Measurements from ENCODE around the gene KIF6.

DNA sequence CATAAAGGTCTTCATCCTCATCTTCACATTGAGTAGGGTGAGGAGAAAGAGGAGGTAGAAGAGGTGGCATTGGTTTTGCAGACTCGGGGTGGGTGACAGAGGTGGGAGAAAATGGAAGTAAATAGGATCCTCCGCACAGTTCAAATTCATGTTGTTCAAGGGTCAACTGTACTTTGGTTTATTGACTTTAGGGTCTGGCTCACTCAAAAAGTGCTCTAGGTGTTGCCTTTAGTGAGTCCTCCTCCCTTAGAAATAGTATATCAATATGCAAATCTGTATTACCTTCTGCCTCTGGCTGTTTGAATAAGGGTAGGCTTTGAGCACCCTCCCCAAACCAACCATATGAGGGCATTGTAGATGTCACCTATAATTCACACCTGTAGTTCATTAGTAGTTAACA, 54.7 kb downstream of the KIF6 start:
- TF ChIP-seq, protein P1, sequence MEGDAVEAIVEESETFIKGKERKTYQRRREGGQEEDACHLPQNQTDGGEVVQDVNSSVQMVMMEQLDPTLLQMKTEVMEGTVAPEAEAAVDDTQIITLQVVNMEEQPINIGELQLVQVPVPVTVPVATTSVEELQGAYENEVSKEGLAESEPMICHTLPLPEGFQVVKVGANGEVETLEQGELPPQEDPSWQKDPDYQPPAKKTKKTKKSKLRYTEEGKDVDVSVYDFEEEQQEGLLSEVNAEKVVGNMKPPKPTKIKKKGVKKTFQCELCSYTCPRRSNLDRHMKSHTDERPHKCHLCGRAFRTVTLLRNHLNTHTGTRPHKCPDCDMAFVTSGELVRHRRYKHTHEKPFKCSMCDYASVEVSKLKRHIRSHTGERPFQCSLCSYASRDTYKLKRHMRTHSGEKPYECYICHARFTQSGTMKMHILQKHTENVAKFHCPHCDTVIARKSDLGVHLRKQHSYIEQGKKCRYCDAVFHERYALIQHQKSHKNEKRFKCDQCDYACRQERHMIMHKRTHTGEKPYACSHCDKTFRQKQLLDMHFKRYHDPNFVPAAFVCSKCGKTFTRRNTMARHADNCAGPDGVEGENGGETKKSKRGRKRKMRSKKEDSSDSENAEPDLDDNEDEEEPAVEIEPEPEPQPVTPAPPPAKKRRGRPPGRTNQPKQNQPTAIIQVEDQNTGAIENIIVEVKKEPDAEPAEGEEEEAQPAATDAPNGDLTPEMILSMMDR (IDR thresholded peaks at IDR 0.05), result no peak
- TF ChIP-seq POLR2AphosphoS5 (IDR thresholded peaks at IDR 0.05), result no peak
